DND-41 (cell line): ENCODE results near the gene SAFB2.

Experiments
- ATAC-seq: fragments of 200-7000 bp; cut with Tn5 transposase; 3 replicates; pipeline ENCODE4 v1.9.1; 2021; ENCODE audit warnings: low read depth; ENCODE audit not compliant: insufficient read depth
- DNase-seq: peaks from one replicate; pipeline ENCODE4 v3.0.0-alpha.2; 2020
- H2AFZ ChIP-seq: 2 replicates; pipeline ENCODE4 v1.6.0; 2012; ENCODE audit warnings: low read depth, low read length
- H3K27ac ChIP-seq: 2 replicates; pipeline ENCODE4 v1.5.1; 2012; ENCODE audit warnings: low read length, inconsistent platforms
- H3K27me3 ChIP-seq: fragments of 200-600 bp; sonication (generic); 2 replicates; pipeline ENCODE4 v1.6.0; 2012; ENCODE audit warnings: low read length, mild to moderate bottlenecking, inconsistent platforms; ENCODE audit not compliant: insufficient read depth, poor library complexity
- H3K36me3 ChIP-seq: 2 replicates; pipeline ENCODE4 v1.5.1; 2012; ENCODE audit warnings: low read length, inconsistent platforms; ENCODE audit not compliant: insufficient read depth
- H3K4me1 ChIP-seq: 2 replicates; pipeline ENCODE4 v1.5.1; 2012; ENCODE audit warnings: mild to moderate bottlenecking, low read length; ENCODE audit not compliant: insufficient read depth
- H3K4me2 ChIP-seq: 2 replicates; pipeline ENCODE4 v1.6.0; 2012; ENCODE audit warnings: mild to moderate bottlenecking, moderate library complexity, low read length, inconsistent platforms; ENCODE audit not compliant: insufficient read depth
- H3K4me3 ChIP-seq, 2 experiments: fragments of 200-600 bp in 1 of 2; shearing (Covaris generic) in 1 of 2; 2 replicates each; pipeline ENCODE4 v1.5.1; 2012 to 2016; ENCODE audit warnings: inconsistent platforms in 2 of 2, low read length in 2 of 2, mild to moderate bottlenecking in 2 of 2, low read depth in 1 of 2, moderate library complexity in 1 of 2
- H3K79me2 ChIP-seq: 2 replicates; pipeline ENCODE4 v1.6.0; 2012; ENCODE audit warnings: low read length, inconsistent platforms; ENCODE audit not compliant: insufficient read depth
- H3K9ac ChIP-seq: 2 replicates; pipeline ENCODE4 v1.6.0; 2012; ENCODE audit warnings: low read depth, mild to moderate bottlenecking, inconsistent platforms, low read length, moderate library complexity
- H3K9me3 ChIP-seq: 2 replicates; pipeline ENCODE4 v1.5.1; 2012; ENCODE audit warnings: low read length, moderate library complexity, mild to moderate bottlenecking, inconsistent platforms; ENCODE audit not compliant: insufficient read depth, severe bottlenecking
- H4K20me1 ChIP-seq: 2 replicates; pipeline ENCODE4 v1.6.0; 2012; ENCODE audit warnings: low read length; ENCODE audit not compliant: insufficient read depth
- CTCF ChIP-seq: IDR thresholded peaks from 2 replicates; pipeline ENCODE4 v1.5.1; 2012; ENCODE audit warnings: borderline replicate concordance, low read length, moderate library complexity, mild to moderate bottlenecking; ENCODE audit not compliant: poor library complexity, severe bottlenecking; ENCODE audit errors: extremely low read depth
- EZH2 ChIP-seq: IDR thresholded peaks from 3 replicates; pipeline ENCODE4 v1.6.1; 2012; ENCODE audit warnings: borderline replicate concordance, low read depth, mild to moderate bottlenecking, moderate library complexity, low read length, inconsistent platforms; ENCODE audit not compliant: severe bottlenecking

The SAFB2 gene

GRCh38 chr19:5588441-5588840 is 34.1 kb downstream of the SAFB2 start:
- Histone ChIP-seq H3K9me3 (no peaks in the 10 kb centered on the region), H3K4me3 (no peak overlapping the region), H3K27ac (no peak overlapping the region), H3K4me2 (no peak overlapping the region), H3K9ac (no peak overlapping the region), H3K27me3 (no peaks in the 10 kb centered on the region), H3K79me2 (no peaks in the 10 kb centered on the region), H3K36me3 (peaks cover 79% of the 10 kb centered on the region), H4K20me1 (peaks cover 49% of the 10 kb centered on the region), H3K4me1 (no peaks in the 10 kb centered on the region), H2AFZ (no peak overlapping the region)
- TF ChIP-seq CTCF (no peak), EZH2 (no peak)
- DNase-seq (no peak), ATAC-seq (no peak)

GRCh38 chr19:5587661-5588060 is 34.9 kb downstream of the SAFB2 start:
- no peak overlapping the region for H3K27ac ChIP-seq
- peaks cover 49% of the 10 kb centered on the region for H4K20me1 ChIP-seq
- H3K36me3 ChIP-seq: peaks cover 76% of the 10 kb centered on the region

GRCh38 chr19:5587071-5587455 is 35.5 kb downstream of the SAFB2 start:
- no peak for ATAC-seq
- Histone ChIP-seq H3K4me1 (no peaks in the 10 kb centered on the region), H3K9me3 (no peaks in the 10 kb centered on the region), H3K36me3 (peaks cover 75% of the 10 kb centered on the region), H3K9ac (no peak overlapping the region), H3K27ac (no peak overlapping the region), H4K20me1 (peaks cover 49% of the 10 kb centered on the region), H2AFZ (no peak overlapping the region), H3K27me3 (no peaks in the 10 kb centered on the region), H3K4me3 (no peak overlapping the region), H3K79me2 (no peaks in the 10 kb centered on the region), H3K4me2 (no peak overlapping the region)
- no peak for TF ChIP-seq CTCF
- TF ChIP-seq EZH2: no peak
- DNase-seq: no peak

More at GRCh38 chr19:5587661-5588060, 34.9 kb downstream of the SAFB2 start:
- H3K4me2 ChIP-seq: no peak overlapping the region
- no peak for TF ChIP-seq EZH2
- no peak for TF ChIP-seq CTCF
- no peaks in the 10 kb centered on the region for H3K4me1 ChIP-seq
- no peaks in the 10 kb centered on the region for H3K9me3 ChIP-seq
- no peak overlapping the region for H3K4me3 ChIP-seq
- H3K27me3 ChIP-seq: no peaks in the 10 kb centered on the region
- H2AFZ ChIP-seq: no peak overlapping the region
- DNase-seq: no peak
- H3K79me2 ChIP-seq: no peaks in the 10 kb centered on the region
- H3K9ac ChIP-seq: no peak overlapping the region
- ATAC-seq: no peak

GRCh38 chr19:5586300-5587070 is 36.1 kb downstream of the SAFB2 start:
- Histone ChIP-seq H4K20me1 (peaks cover 47% of the 10 kb centered on the region), H3K4me2 (no peak overlapping the region), H3K27me3 (no peaks in the 10 kb centered on the region), H3K79me2 (no peaks in the 10 kb centered on the region), H3K27ac (no peak overlapping the region), H3K4me3 (no peak overlapping the region), H3K9me3 (no peaks in the 10 kb centered on the region), H3K4me1 (no peaks in the 10 kb centered on the region), H3K9ac (no peak overlapping the region), H3K36me3 (peaks cover 72% of the 10 kb centered on the region), H2AFZ (no peak overlapping the region)
- TF ChIP-seq CTCF (no peak), EZH2 (no peak)
- ATAC-seq (peak; percentile 48), DNase-seq (peak; percentile 21)
